Measurements from ENCODE around the gene GAD1.

Gene GAD1

GRCh38 chr2:170862286-170862902 is 45.7 kb downstream of the GAD1 start:
- no peak for DNase-seq (ENCODE audit: low read depth)
- H3K4me3 ChIP-seq (ENCODE audit: low read depth, low read length) = no peak overlapping the region
- no peak for TF ChIP-seq CTCF (conservative IDR thresholded peaks at IDR 0.05; ENCODE audit: low read depth, low read length)

GRCh38 chr2:170863087-170863486 is 46.4 kb downstream of the GAD1 start:
- DNase-seq (ENCODE audit: low read depth) = no peak
- no peak for TF ChIP-seq CTCF (conservative IDR thresholded peaks at IDR 0.05; ENCODE audit: low read depth, low read length)

GRCh38 chr2:170869036-170869435 is 52.3 kb downstream of the GAD1 start:
- no peak for TF ChIP-seq CTCF (conservative IDR thresholded peaks at IDR 0.05; ENCODE audit: low read depth, low read length)
- H3K4me3 ChIP-seq (ENCODE audit: low read depth, low read length) = no peak overlapping the region
- no peak for DNase-seq (ENCODE audit: low read depth)

More at GRCh38 chr2:170863087-170863486, 46.4 kb downstream of the GAD1 start:
- no peak overlapping the region for H3K4me3 ChIP-seq (ENCODE audit: low read depth, low read length)

- TF ChIP-seq CTCF (conservative IDR thresholded peaks at IDR 0.05; ENCODE audit: low read depth, low read length) = no peak
- DNase-seq (ENCODE audit: low read depth) = no peak
- no peak overlapping the region for H3K4me3 ChIP-seq (ENCODE audit: low read depth, low read length)
These were observed 52.8 kb downstream of the GAD1 start for GRCh38 chr2:170869461-170869860.

DNA sequence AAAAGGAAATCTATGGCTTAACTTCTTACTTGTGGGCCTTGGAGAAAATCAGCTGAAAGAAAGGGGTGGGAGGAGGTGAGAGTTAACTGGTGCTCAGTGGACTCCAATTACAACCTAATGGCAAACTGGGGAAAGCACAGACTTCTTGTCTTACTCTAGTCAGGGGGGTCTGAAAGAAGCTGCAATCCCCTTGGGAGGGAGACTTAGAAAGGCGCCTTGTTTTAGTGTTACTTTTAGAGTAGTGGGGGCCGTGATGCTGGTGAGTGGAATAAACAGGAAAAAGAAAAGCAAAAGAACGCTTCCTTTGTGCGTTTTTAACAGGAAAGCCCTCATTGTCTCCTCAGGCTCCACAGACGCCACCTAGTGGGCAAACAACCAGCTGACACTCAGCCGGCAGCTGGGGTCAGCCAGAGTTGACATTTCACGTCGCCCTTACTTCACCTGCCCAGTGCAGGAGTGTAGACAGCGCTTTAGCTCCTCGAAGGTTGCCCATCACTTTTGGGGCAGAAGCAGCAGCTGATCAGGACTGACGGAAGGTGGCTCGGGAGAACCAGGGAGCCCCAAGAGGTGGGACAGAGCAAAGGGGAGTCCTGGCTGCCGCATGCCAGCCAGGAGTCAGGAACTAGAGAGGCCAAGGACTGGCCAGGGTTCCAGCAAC is 56.5 kb downstream of the GAD1 start:
- peak overlapping the region; percentile 37 for H3K4me3 ChIP-seq (ENCODE audit: low read depth, low read length)
- DNase-seq (ENCODE audit: low read depth) = peak; percentile 76
- peak; percentile 94 for TF ChIP-seq CTCF (conservative IDR thresholded peaks at IDR 0.05; ENCODE audit: low read depth, low read length)

DNA sequence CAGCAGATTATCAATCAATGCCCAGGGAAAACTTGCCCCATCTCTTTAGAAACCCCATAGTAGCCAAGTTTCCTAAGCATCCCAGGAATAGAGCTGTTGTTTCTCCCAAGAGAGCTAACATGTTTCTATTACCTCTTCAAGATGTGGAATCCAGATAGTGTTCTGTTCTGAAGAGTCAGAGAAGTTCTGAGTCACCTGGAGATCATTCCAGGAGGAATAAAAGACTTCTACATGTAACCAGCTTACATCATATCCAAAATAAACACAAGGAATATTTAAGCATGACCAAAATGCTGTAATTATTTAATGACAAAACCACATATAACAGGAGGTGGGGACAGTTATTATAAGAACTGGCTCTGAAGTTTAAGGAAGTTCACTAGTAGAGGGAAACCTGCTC is 61.4 kb downstream of the GAD1 start:
- no peak overlapping the region for H3K4me3 ChIP-seq (ENCODE audit: low read depth, low read length)

More for the DNA sequence above, 61.4 kb downstream of the GAD1 start:
- TF ChIP-seq CTCF (conservative IDR thresholded peaks at IDR 0.05; ENCODE audit: low read depth, low read length) = no peak
- DNase-seq (ENCODE audit: low read depth) = no peak
